ENCODE data around the gene NUP160.
A peak's percentile ranks its signal among the peaks of the same experiment; 100 is the strongest.
"Not testable (repeated sequence)": the region's sequence is repeated elsewhere in the genome, so short reads cannot be mapped to it uniquely, and the experiment has no call there.

The NUP160 gene

DNA sequence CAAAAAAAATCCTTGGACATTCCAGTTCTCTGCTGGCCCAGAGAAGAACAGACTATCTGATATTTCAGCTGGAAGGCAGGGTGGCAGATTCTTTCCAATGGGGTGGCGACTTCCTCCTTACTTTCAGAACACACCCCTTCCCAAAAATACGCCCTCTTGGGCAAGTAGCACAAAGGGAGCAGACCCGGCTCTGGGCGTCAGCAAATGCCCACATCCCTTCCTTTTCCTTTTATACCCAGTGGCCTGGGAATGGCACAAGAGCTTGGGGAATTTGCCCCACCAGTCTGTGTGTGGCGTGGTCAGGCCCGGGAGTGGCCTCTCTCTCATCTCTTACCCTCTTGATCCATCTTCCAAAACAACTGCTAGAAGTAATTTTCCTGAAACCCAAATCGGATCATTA lies 33.0 kb upstream of the NUP160 start:
- DNase-seq (ENCODE audit: insufficient read length, low spot score) (no peak), FAIRE-seq (no peak)
- TF ChIP-seq POLR2AphosphoS5 (IDR thresholded peaks at IDR 0.05; ENCODE audit: low read depth, low read length) (no peak), PAX5 (IDR thresholded peaks at IDR 0.05; ENCODE audit: insufficient read depth, low read length, severe bottlenecking) (no peak), TAF1 (IDR thresholded peaks at IDR 0.05; ENCODE audit: low read depth, low read length) (no peak), POU2F2 (IDR thresholded peaks at IDR 0.05; ENCODE audit: low read depth, low read length) (no peak), SPI1 (IDR thresholded peaks at IDR 0.05; ENCODE audit: low read depth, low read length) (no peak), POLR2A (IDR thresholded peaks at IDR 0.05; ENCODE audit: low read depth, low read length) (no peak)

DNA sequence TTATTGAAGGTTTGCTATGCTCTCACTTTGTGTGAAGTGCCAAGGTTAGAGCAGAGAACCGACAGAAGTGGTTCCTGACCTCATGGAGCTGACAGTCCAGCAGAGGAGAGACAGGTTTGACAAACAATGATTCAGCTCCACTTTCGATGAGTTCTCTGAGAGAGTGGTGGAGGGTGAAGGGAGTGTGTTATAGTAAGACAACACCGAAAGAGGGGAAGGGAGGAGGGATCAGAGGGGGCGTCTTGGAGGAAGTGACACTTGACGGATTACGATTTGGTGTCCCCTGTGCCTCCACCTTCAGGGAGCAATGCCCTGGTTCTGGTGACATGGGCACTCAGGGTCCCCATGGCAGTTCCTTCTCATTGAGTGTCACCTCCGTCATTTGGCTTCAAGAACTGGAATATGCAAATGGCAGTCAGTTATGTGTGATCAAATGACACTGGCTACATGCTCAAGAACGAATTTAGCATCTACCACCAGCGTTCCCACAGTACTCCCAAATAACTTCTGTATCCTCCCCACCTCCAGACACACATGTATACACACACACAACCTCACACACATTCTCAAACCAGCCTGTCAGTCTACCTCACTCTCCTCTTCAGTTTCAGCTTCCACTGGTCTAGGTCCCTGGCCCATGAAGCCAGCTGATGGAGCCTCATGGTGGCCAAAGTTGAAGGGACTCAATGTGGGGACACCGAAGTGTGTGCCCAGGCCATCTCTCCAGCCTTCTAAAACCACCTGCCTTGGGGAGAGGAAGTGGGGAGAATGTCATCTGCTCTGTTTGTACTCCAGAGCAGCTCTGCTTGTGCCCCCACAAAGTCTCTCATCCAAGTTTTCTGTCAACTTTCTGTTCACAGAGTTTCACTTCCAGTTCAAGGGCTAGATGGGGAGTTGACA lies 31.4 kb upstream of the NUP160 start:
- DNase-seq (ENCODE audit: insufficient read length, low spot score) (no peak), FAIRE-seq (peak; percentile 91)
- TF ChIP-seq PAX5 (IDR thresholded peaks at IDR 0.05; ENCODE audit: insufficient read depth, low read length, severe bottlenecking) (no peak), TAF1 (IDR thresholded peaks at IDR 0.05; ENCODE audit: low read depth, low read length) (no peak), POLR2A (IDR thresholded peaks at IDR 0.05; ENCODE audit: low read depth, low read length) (no peak), POLR2AphosphoS5 (IDR thresholded peaks at IDR 0.05; ENCODE audit: low read depth, low read length) (no peak), SPI1 (IDR thresholded peaks at IDR 0.05; ENCODE audit: low read depth, low read length) (peak; percentile 93), POU2F2 (IDR thresholded peaks at IDR 0.05; ENCODE audit: low read depth, low read length) (peak; percentile 85)

GRCh38 chr11:47875858-47876257 lies 27.7 kb upstream of the NUP160 start:
- DNase-seq (ENCODE audit: insufficient read length, low spot score); FAIRE-seq: not testable (repeated sequence)

DNA sequence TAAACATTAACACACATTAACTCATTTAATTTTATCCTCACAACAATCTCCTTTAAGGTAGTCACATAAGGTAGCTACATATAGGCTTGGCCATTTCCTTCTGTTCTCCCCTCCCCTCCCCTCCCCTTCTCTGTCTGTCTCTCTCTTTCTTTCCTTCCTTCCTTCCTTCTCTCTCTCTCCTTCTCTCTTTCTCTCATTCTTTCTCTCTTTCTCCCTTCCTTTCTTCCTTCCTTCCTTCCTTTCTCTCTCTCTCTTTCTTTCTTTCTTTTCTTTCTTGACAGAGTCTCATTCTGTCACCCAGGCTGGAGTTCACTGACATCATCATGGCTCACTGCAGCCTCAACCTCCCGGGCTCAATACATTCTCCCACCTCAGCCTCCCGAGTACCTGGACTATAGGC lies 22.3 kb upstream of the NUP160 start:
- no peak for DNase-seq (ENCODE audit: insufficient read length, low spot score)
- FAIRE-seq = no peak
- TF ChIP-seq POLR2AphosphoS5 (IDR thresholded peaks at IDR 0.05; ENCODE audit: low read depth, low read length) (no peak), SPI1 (IDR thresholded peaks at IDR 0.05; ENCODE audit: low read depth, low read length) (no peak)

GRCh38 chr11:47869544-47870393 lies 21.6 kb upstream of the NUP160 start:
- FAIRE-seq = no peak
- no peak for DNase-seq (ENCODE audit: insufficient read length, low spot score)
- no peak for TF ChIP-seq POU2F2 (IDR thresholded peaks at IDR 0.05; ENCODE audit: low read depth, low read length)
- TF ChIP-seq SPI1 (IDR thresholded peaks at IDR 0.05; ENCODE audit: low read depth, low read length) = no peak
- TF ChIP-seq POLR2AphosphoS5 (IDR thresholded peaks at IDR 0.05; ENCODE audit: low read depth, low read length) = no peak
- TF ChIP-seq TAF1 (IDR thresholded peaks at IDR 0.05; ENCODE audit: low read depth, low read length) = no peak
- TF ChIP-seq PAX5 (IDR thresholded peaks at IDR 0.05; ENCODE audit: insufficient read depth, low read length, severe bottlenecking) = no peak

GRCh38 chr11:47867823-47868222 lies 19.7 kb upstream of the NUP160 start:
- TF ChIP-seq SPI1 (IDR thresholded peaks at IDR 0.05; ENCODE audit: low read depth, low read length) = no peak
- TF ChIP-seq TAF1 (IDR thresholded peaks at IDR 0.05; ENCODE audit: low read depth, low read length) = no peak
- TF ChIP-seq POLR2A (IDR thresholded peaks at IDR 0.05; ENCODE audit: low read depth, low read length) = no peak
- no peak for TF ChIP-seq POLR2AphosphoS5 (IDR thresholded peaks at IDR 0.05; ENCODE audit: low read depth, low read length)
- no peak for TF ChIP-seq PAX5 (IDR thresholded peaks at IDR 0.05; ENCODE audit: insufficient read depth, low read length, severe bottlenecking)
- TF ChIP-seq POU2F2 (IDR thresholded peaks at IDR 0.05; ENCODE audit: low read depth, low read length) = no peak
- DNase-seq (ENCODE audit: insufficient read length, low spot score) (no peak), FAIRE-seq (no peak)

- FAIRE-seq; DNase-seq (ENCODE audit: insufficient read length, low spot score): not testable (repeated sequence)
Measured at GRCh38 chr11:47866892-47867291, 18.7 kb upstream of the NUP160 start.

DNA sequence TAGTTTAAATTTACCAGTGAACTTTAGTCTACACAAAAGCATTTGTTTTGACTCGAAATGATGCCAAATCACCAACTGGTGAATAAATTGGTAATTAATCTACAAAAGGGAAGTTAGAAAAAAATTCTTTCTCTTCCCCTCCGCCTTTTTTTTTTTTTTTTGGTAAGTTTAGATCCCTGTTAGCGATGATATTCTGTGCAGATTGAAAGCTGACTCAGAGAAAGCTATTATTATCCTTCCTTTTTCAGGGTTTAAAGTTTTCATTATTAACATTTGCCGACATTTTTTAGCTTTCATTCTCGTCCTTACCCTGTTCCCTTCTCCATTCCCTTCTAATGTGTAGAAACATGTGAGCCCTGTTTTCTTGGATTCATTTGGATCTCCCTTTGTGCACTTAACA lies 16.8 kb upstream of the NUP160 start:
- DNase-seq (ENCODE audit: insufficient read length, low spot score) (no peak), FAIRE-seq (peak; percentile 31)
- no peak for TF ChIP-seq SPI1 (IDR thresholded peaks at IDR 0.05; ENCODE audit: low read depth, low read length)
- TF ChIP-seq POLR2A (IDR thresholded peaks at IDR 0.05; ENCODE audit: low read depth, low read length) = no peak
- TF ChIP-seq POLR2AphosphoS5 (IDR thresholded peaks at IDR 0.05; ENCODE audit: low read depth, low read length) = no peak
- TF ChIP-seq POU2F2 (IDR thresholded peaks at IDR 0.05; ENCODE audit: low read depth, low read length) = no peak

DNA sequence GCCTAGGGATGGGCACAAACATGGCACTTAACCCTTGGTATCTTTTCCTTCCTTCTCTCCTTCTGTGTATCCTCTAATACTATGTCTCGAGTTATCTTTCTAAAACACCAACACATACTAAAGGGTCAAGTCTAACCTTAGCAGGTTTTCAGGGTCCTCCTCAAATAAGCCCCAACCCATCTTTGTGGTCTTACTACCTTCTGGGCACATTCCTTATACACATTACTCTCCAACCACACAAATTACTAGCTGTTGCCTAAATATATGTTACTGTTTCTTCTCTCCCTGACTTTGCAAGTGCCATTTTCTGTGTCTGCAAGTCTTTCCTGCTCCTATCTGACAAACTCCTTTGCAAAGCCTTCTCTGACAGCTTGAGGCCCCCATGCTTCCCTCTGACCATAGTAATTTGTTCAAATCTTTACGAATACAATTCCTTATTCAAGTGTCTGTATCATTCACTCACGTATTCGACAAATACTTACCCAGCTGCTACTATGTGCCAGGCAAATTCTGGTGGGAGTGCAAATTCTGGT lies 15.8 kb upstream of the NUP160 start:
- no peak for DNase-seq (ENCODE audit: insufficient read length, low spot score)
- FAIRE-seq = peak; percentile 57
- TF ChIP-seq POLR2A (IDR thresholded peaks at IDR 0.05; ENCODE audit: low read depth, low read length) (no peak), PAX5 (IDR thresholded peaks at IDR 0.05; ENCODE audit: insufficient read depth, low read length, severe bottlenecking) (no peak), SPI1 (IDR thresholded peaks at IDR 0.05; ENCODE audit: low read depth, low read length) (no peak), POU2F2 (IDR thresholded peaks at IDR 0.05; ENCODE audit: low read depth, low read length) (no peak), POLR2AphosphoS5 (IDR thresholded peaks at IDR 0.05; ENCODE audit: low read depth, low read length) (no peak), TAF1 (IDR thresholded peaks at IDR 0.05; ENCODE audit: low read depth, low read length) (no peak)
